Muscle layer of duodenum (tissue), 2 donors: ENCODE results near the gene CYP2E1.
"Not testable (repeated sequence)": the region's sequence is repeated elsewhere in the genome, so short reads cannot be mapped to it uniquely, and the experiment has no call there.

Experiments used
- H3K27ac ChIP-seq: one replicate; pipeline ENCODE4 v1.7.0; 2013; ENCODE audit warnings: mild to moderate bottlenecking, low read length
- H3K27me3 ChIP-seq: one replicate; pipeline ENCODE4 v1.7.0; 2013; ENCODE audit warnings: low read depth, mild to moderate bottlenecking, control low read depth, low read length
- H3K36me3 ChIP-seq, 2 donors: one replicate each; pipeline ENCODE4 v1.7.0; 2013; ENCODE audit warnings: low read length in 2 of 2, control low read depth in 1 of 2, mild to moderate bottlenecking in 1 of 2; ENCODE audit not compliant: insufficient read depth in 2 of 2, control insufficient read depth in 1 of 2
- H3K4me1 ChIP-seq, 2 donors: one replicate each; pipeline ENCODE4 v1.7.0; 2013; ENCODE audit warnings: low read length in 2 of 2, mild to moderate bottlenecking in 2 of 2, control low read depth in 1 of 2, moderate library complexity in 1 of 2; ENCODE audit not compliant: insufficient read depth in 2 of 2, control insufficient read depth in 1 of 2
- H3K4me3 ChIP-seq, 2 donors: one replicate each; pipeline ENCODE4 v1.7.0; 2013; ENCODE audit warnings: low read length in 2 of 2, low read depth in 1 of 2, mild to moderate bottlenecking in 1 of 2
- H3K9me3 ChIP-seq, 2 donors: one replicate each; pipeline ENCODE4 v1.7.0; 2013; ENCODE audit warnings: low read length in 2 of 2, control low read depth in 1 of 2, mild to moderate bottlenecking in 1 of 2; ENCODE audit not compliant: control insufficient read depth in 1 of 2
- donor health status: healthy.

Gene CYP2E1

GRCh38 chr10:133526957-133527588 lies at the start of gene CYP2E1:
Gene CYP2E1, plus strand, starts transcription at chr10:133527363. Its CDS starts 33 bp downstream, at chr10:133527396.
- peaks cover 35% of the 10 kb centered on the region for H3K27me3 ChIP-seq

GRCh38 chr10:133481086-133481643 lies 46.0 kb upstream of the CYP2E1 start:
- Histone ChIP-seq H3K36me3 (peaks cover 0 to 9% of the 10 kb centered on the region in 2 donors), H3K4me3 (no peak overlapping the region), H3K27ac (no peak overlapping the region), H3K4me1 (no peaks in the 10 kb centered on the region), H3K9me3 (peaks cover 0 to 19% of the 10 kb centered on the region in 2 donors), H3K27me3 (no peaks in the 10 kb centered on the region)

More at GRCh38 chr10:133526957-133527588, at the start of gene CYP2E1:
- H3K4me1 ChIP-seq: peaks cover 0 to 26% of the 10 kb centered on the region in 2 donors
- H3K27ac ChIP-seq: no peak within 1 kb of the TSS
- peaks cover 5 to 9% of the 10 kb centered on the region in 2 donors for H3K9me3 ChIP-seq
- H3K36me3 ChIP-seq: no peaks in the 10 kb centered on the region
- peak within 1 kb of the TSS in 1 of 2 donors; percentile 63 for H3K4me3 ChIP-seq

GRCh38 chr10:133481657-133482056 lies 45.5 kb upstream of the CYP2E1 start:
- H3K4me3 ChIP-seq: no peak overlapping the region
- peaks cover 0 to 9% of the 10 kb centered on the region in 2 donors for H3K36me3 ChIP-seq
- peaks cover 0 to 23% of the 10 kb centered on the region in 2 donors for H3K9me3 ChIP-seq
- no peaks in the 10 kb centered on the region for H3K27me3 ChIP-seq
- H3K27ac ChIP-seq: no peak overlapping the region
- no peaks in the 10 kb centered on the region for H3K4me1 ChIP-seq

GRCh38 chr10:133484818-133485217 lies 42.3 kb upstream of the CYP2E1 start:
- peaks cover 0 to 31% of the 10 kb centered on the region in 2 donors for H3K9me3 ChIP-seq
- no peaks in the 10 kb centered on the region for H3K4me1 ChIP-seq
- no peak overlapping the region for H3K27ac ChIP-seq
- peaks cover 0 to 9% of the 10 kb centered on the region in 2 donors for H3K36me3 ChIP-seq
- H3K27me3 ChIP-seq: no peaks in the 10 kb centered on the region
- H3K4me3 ChIP-seq: no peak overlapping the region

GRCh38 chr10:133487085-133487484 lies 40.1 kb upstream of the CYP2E1 start:
- peaks cover 0 to 31% of the 10 kb centered on the region in 2 donors for H3K9me3 ChIP-seq
- H3K4me1 ChIP-seq: no peaks in the 10 kb centered on the region
- H3K27ac ChIP-seq: no peak overlapping the region
- no peaks in the 10 kb centered on the region for H3K27me3 ChIP-seq
- no peak overlapping the region for H3K4me3 ChIP-seq
- peaks cover 0 to 9% of the 10 kb centered on the region in 2 donors for H3K36me3 ChIP-seq

GRCh38 chr10:133488354-133488753 lies 38.8 kb upstream of the CYP2E1 start:
- Histone ChIP-seq H3K4me3 (no peak overlapping the region), H3K4me1 (no peaks in the 10 kb centered on the region), H3K27me3 (no peaks in the 10 kb centered on the region), H3K36me3 (peaks cover 0 to 9% of the 10 kb centered on the region in 2 donors), H3K9me3 (peaks cover 0 to 27% of the 10 kb centered on the region in 2 donors), H3K27ac (no peak overlapping the region)

- no peak overlapping the region for H3K27ac ChIP-seq
- no peaks in the 10 kb centered on the region for H3K36me3 ChIP-seq
- H3K4me1 ChIP-seq: no peaks in the 10 kb centered on the region
Observed at GRCh38 chr10:133489816-133490588, 37.2 kb upstream of the CYP2E1 start.

GRCh38 chr10:133493562-133493961 lies 33.6 kb upstream of the CYP2E1 start:
- not testable (repeated sequence) for H3K4me1 ChIP-seq, H3K4me3 ChIP-seq, H3K36me3 ChIP-seq, H3K9me3 ChIP-seq, H3K27me3 ChIP-seq, H3K27ac ChIP-seq

More at GRCh38 chr10:133489816-133490588, 37.2 kb upstream of the CYP2E1 start:
- no peak overlapping the region for H3K4me3 ChIP-seq
- peaks cover 0 to 18% of the 10 kb centered on the region in 2 donors for H3K9me3 ChIP-seq
- no peaks in the 10 kb centered on the region for H3K27me3 ChIP-seq

GRCh38 chr10:133497363-133497762 lies 29.8 kb upstream of the CYP2E1 start:
- not testable (repeated sequence) for H3K27me3 ChIP-seq, H3K4me1 ChIP-seq, H3K9me3 ChIP-seq, H3K4me3 ChIP-seq, H3K27ac ChIP-seq
- peaks cover 0 to 11% of the 10 kb centered on the region in 2 donors for H3K36me3 ChIP-seq

- H3K4me1 ChIP-seq, H3K27me3 ChIP-seq, H3K4me3 ChIP-seq, H3K27ac ChIP-seq, H3K9me3 ChIP-seq: not testable (repeated sequence)
- H3K36me3 ChIP-seq: peaks cover 0 to 15% of the 10 kb centered on the region in 2 donors
Observed at GRCh38 chr10:133499176-133499575, 28.0 kb upstream of the CYP2E1 start.

GRCh38 chr10:133500897-133501296 lies 26.3 kb upstream of the CYP2E1 start:
- peaks cover 0 to 15% of the 10 kb centered on the region in 2 donors for H3K36me3 ChIP-seq
- not testable (repeated sequence) for H3K4me1 ChIP-seq, H3K4me3 ChIP-seq, H3K27me3 ChIP-seq, H3K27ac ChIP-seq, H3K9me3 ChIP-seq
